Keratinocyte (primary cell): ENCODE measurements around the gene KYNU.

ENCODE experiments used
- CTCF ChIP-seq, 3 experiments: IDR thresholded peaks in 1 of 3; conservative IDR thresholded peaks in 1 of 3; optimal IDR thresholded peaks in 1 of 3; 2 replicates in 2 of 3; 3 replicates in 1 of 3; pipeline versions ENCODE3 to v1.5.1; 2011; ENCODE audit warnings: low read length in 3 of 3, mild to moderate bottlenecking in 3 of 3, moderate library complexity in 2 of 3, control low read depth in 1 of 3, inconsistent platforms in 1 of 3; ENCODE audit not compliant: insufficient read depth in 2 of 3; ENCODE audit errors: extremely low read depth in 1 of 3
- EZH2 ChIP-seq: IDR thresholded peaks from one replicate; pipeline ENCODE4 v1.6.1; 2012; ENCODE audit warnings: inconsistent platforms, mild to moderate bottlenecking, low read length, moderate library complexity

- TF ChIP-seq CTCF (optimal IDR thresholded peaks at IDR 0.05 in 1 of 3, IDR thresholded peaks at IDR 0.05 in 1 of 3, conservative IDR thresholded peaks at IDR 0.05 in 1 of 3; ENCODE audit: extremely low read depth in 1 of 3, insufficient read depth in 2 of 3, low read length in 3 of 3): no peak
- TF ChIP-seq EZH2: no peak
Observed at GRCh38 chr2:142875652-142876051, 1.8 kb upstream of the KYNU start.
